GM18511 (cell line): ENCODE results near the gene EXOSC2.

Experiments used
- ATAC-seq: cut with Tn5 transposase; IDR thresholded peaks from one replicate; pipeline ENCODE4 v1.9.1; 2021; ENCODE audit warnings: mild to moderate bottlenecking, moderate library complexity; ENCODE audit not compliant: unreplicated experiment

EXOSC2 gene

DNA sequence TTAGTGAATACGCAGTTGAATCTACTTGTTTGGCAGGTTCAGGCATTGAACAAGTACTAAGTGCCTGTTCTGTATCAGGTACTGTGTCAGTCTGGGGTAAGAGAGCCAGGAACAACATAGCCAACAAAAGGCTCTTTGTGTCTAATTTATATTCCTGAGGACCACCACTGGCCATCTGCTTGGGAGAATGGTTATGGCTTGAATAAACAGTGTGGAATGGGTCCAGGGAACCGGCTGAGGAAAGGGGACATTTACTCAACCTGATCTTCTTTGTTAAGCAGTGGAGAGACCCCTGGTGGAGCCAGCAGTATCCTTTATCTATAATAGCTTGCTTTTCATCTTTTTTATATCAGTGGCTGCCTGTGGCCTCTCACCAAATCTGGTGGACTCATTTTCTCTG is 38.6 kb downstream of the EXOSC2 start:
- no peak for ATAC-seq

DNA sequence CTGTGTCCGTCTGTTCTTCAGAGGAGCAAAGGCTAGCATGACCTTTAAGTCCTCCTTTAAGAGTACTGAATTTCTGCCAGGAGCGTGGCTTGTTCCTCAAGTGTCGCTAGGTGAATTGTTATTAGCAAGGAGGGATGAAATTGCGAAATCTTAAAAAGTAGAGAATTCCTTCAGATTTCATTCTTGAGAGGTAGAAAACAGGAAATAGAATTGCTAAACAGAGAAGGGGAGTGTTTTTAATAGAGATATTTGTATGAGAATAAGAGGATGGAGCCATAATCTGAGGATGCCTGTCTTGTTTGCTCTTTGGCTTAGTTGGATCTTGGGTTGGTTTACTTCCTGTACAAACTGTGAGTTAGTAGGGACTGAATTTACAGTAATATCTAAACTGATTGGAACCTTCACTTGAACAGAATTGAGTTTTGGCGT is 39.2 kb downstream of the EXOSC2 start:
- ATAC-seq, result no peak

GRCh38 chr9:130735566-130735965 is 42.0 kb downstream of the EXOSC2 start:
- no peak for ATAC-seq

DNA sequence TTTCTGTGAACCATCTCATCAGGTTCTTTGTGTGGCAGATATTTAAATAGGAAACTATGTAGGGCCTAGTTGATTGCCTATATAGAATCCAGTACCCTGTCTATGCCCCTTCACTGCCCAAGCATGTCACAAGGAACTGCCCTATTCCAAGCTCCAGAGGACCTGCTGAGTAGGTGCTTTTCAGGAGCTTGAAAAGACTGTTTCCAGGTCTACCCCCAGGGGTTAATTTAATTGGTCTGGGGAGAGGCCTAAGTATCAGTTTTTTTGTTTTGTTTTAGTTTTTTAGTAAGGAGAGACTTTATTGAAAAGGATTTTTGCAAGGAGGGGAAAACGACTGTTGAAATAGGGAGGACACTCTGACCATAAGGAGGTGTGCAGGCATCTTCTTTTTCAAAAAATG is 43.3 kb downstream of the EXOSC2 start:
- no peak for ATAC-seq

- ATAC-seq, result no peak
Measured at GRCh38 chr9:130738281-130738680, 44.7 kb downstream of the EXOSC2 start.

DNA sequence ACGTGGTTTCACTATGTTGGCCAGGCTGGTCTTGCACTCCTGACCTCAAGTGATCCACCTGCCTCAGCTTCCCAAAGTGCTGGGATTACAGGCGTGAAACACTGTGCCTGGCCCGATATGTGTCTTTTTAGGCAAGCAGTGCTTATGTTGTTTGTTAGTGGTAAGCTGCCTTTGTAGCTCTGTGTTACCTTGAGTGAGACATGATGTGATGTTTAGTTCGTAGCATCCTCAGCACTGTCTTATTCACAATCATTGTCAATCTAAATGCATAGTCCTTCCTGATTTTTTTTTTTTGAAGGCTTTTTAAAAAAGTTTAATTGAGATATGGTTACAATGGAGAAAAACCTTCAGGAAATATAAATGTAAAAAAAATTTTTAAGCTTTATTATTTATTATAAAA is 45.5 kb downstream of the EXOSC2 start:
- ATAC-seq, result no peak

DNA sequence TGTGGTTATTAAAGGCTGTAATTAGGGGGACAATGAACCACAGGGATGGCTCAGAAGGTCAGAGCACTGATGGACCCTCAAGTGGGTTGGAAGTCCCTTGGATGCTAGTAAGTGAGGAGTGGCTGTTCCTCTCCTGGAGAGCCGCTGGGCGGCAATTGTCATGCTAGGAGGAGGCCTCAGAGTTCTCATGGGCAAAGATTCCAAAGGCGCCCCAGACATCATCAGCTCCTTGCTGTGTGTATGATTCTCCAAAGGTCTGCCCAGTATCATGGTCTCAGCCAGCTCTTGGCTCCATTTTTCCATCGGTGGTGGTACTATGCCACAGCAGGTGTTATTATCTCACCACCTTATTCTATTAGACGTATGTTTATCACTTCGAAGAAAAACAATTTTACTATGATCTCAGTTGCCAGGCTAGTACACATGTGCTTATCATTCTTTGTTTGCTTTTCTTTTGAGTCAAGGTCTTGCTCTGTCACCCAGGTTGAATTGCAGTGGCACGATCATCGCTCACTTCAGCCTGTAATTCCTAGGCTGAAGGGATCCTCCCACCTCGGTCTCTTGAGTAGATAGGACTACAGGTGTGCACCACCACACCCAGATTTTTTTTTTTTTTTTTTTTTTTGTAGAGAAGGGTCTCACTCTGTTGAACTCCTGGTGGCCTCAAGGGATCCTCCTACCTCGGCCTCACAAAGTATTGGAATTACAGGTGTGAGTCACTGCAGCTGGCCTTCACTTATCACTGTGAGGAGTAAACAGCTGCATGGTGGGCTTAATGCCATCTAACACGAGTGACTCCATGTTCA is 46.8 kb downstream of the EXOSC2 start:
- no peak for ATAC-seq

DNA sequence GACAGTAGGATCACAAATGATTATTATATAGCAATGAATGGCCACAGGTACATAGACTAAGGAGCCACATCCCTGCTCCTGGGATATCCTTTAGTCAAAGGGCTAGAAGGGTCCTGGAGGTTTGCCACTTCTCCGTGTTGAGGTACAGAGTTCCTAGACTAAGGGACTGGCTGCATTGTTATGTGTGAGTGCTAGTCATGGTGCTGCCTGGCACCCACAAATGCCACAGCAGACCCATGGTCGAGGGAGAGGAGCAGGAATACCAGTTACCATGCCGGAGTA is 47.4 kb downstream of the EXOSC2 start:
- no peak for ATAC-seq

DNA sequence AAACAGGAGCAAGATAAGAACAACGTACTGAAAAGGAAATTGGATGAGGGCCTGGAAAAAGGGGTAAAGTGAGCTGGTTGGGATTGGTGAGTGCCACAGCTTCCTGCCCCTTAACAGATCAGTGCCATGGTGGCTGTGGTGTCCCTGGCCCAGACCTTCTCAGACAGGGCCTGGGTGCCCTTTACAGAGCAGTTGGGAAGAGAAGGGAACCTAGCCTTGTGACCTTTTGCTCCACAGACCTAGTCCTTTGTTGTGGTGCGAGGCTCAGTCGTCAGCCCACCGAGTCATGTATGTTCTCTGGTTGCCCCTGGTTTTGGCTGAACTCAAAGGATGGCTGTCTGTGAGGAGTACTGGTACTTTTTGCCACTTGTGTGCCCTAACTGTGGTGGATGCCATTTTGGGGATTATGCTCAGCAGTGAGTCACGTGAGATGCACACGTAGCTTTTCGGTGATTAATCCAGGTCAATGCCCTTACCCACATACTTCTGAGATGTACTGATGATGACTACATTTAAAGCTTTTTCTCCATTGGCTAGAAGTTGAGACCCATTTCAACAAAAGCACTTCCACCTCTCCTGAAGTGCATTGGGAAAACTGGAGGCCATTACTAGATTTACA is 48.4 kb downstream of the EXOSC2 start:
- no peak for ATAC-seq

GRCh38 chr9:130743656-130744055 is 50.1 kb downstream of the EXOSC2 start:
- no peak for ATAC-seq

- no peak for ATAC-seq
Measured at GRCh38 chr9:130745210-130745800, 51.7 kb downstream of the EXOSC2 start.

DNA sequence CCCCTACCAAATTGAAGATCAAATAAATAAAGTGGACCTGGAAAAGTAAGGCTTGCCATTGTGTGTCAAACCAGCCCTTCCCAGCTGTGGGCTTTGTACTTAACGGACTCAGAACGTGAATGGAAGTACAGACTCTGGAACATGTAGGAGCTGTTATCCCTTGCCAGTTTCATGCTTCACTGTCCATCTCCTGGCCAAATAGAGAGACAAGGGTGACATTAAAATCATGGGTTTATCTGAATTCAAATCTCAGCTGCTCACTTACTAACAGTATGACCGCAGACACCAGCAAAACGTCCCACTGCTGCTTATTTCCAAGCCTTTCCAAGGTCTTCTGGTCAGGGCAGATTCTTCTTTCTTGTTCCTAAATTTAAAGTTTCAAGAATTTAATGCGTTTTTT is 52.2 kb downstream of the EXOSC2 start:
- no peak for ATAC-seq

DNA sequence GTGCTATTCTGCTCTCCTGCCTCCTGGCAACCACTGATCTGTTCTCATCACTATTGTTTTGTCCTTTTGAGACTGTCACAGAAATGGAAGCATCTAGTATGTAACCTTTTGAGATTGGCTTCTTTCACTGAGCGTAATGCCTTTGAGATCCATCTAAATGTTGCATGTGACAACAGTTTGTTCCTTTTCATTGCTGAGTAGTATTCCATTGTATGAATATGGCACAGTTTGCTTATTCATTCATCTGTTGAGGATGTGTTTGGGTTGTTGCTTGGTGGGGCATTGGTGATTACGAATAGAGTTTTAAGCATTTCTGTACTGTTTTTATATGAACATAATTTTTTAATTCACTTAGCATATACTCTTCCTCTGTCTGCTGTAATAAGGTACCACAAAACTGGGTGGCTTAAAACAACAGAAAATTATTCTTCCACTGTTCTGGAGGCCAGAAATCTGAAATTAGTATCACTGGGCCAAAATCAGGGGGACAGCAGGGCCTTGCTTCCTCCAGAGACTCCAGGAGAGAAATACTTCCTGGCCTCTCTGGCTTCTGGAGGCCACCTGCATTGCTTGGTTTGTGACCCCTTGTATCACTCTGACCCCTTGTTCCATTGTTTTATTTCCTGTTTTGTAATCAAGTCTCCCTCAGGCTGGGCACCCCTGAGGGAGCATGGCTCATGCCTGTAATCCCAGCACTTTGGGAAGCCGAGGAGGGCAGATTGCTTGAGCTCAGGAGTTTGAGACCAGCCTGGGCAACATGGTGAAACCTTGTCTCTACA is 53.0 kb downstream of the EXOSC2 start:
- no peak for ATAC-seq

- no peak for ATAC-seq
Measured at GRCh38 chr9:130751631-130752355, 58.2 kb downstream of the EXOSC2 start.
